IPS-18c (cell line): Measurements from ENCODE around the gene IFNL2.
"Not testable (repeated sequence)": the region's sequence is repeated elsewhere in the genome, so short reads cannot be mapped to it uniquely, and the experiment has no call there.

ENCODE experiments used
- H3K4me3 ChIP-seq: 2 replicates; pipeline ENCODE4 v1.7.0; 2013; ENCODE audit warnings: low read depth, mild to moderate bottlenecking, low read length, moderate library complexity; ENCODE audit not compliant: insufficient read depth
- H3K9me3 ChIP-seq: one replicate; pipeline ENCODE4 v1.6.1; 2013; ENCODE audit warnings: mild to moderate bottlenecking, low read length, moderate library complexity; ENCODE audit not compliant: control insufficient read depth, insufficient read depth

Gene IFNL2

DNA sequence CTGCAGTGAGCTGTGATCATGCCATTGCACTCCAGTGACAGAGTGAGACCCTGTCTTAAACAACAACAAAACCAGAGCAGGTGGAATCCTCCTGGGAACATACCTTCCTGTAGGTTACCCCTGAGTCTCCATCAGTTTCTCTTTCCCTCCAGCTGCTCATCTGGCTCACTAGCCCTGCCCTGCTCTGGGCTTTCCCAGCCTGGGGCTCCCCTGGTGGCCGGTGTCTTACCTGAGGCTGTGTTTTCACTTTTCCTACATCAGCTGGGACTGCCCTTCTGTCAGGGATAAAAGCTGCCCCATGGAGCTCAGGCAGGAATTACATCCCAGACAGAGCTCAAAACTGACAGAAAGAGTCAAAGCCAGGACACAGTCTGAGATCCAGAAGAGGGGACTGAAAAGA lies at the start of gene IFNL2:
TSS of gene IFNL2 (plus strand) at position 312 of the 400 bp plus-strand sequence. CDS start 173 bp downstream, outside the sequence.
- H3K9me3 ChIP-seq, H3K4me3 ChIP-seq: not testable (repeated sequence)

- not testable (repeated sequence) for H3K4me3 ChIP-seq, H3K9me3 ChIP-seq
These were observed 49.1 kb upstream of the IFNL2 start for GRCh38 chr19:39219108-39219507.

DNA sequence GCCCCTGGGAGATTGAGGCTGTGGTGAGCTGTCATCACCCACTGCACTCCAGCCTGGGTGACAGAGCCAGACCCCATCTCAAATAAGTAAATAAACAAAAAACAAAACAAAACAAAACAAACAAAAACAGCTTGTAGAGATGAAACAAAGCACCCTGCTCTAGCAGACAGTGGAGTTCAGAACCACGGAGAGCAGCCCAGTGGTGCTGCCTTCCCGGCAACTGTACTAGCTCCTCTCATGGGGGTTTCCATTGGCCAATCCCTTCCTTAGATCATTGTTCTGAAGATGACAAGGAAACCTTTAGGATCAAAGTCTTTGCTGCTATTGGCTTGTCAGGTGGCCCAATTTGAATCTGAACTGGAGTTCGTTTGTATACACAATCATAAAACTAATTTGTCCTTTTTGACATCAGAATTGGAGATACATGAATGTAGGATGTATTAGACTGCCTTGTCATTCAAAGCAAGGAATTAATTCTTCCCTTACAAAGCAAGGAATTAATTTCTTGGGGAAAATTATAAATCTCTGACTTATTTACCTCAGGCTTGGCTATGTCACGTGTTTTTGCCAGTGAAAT lies 44.4 kb upstream of the IFNL2 start:
- no peak overlapping the region for H3K4me3 ChIP-seq
- H3K9me3 ChIP-seq = no peaks in the 10 kb centered on the region

DNA sequence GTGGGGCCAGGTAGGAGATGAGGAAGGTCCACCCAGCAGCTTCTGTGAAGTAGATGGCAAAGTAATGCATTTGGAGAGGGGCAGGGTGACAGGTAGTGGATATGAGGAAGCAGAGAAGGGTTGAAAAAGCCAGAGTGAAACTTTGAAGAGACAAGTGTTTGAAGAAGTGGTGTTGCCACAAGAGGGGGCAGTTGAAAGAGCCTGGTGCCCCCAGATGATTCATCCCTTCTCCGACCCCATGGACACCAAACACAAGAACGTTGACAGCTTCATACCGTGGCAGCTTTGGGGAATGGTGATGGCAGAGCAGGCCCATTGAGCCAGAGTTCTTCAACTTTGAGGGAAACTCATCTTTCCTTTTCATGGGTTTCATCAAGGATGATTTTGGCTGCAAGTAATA lies 43.3 kb upstream of the IFNL2 start:
- H3K4me3 ChIP-seq = no peak overlapping the region
- H3K9me3 ChIP-seq = no peaks in the 10 kb centered on the region

- H3K9me3 ChIP-seq = no peaks in the 10 kb centered on the region
- no peak overlapping the region for H3K4me3 ChIP-seq
These were observed 38.0 kb upstream of the IFNL2 start for GRCh38 chr19:39230096-39230764.

DNA sequence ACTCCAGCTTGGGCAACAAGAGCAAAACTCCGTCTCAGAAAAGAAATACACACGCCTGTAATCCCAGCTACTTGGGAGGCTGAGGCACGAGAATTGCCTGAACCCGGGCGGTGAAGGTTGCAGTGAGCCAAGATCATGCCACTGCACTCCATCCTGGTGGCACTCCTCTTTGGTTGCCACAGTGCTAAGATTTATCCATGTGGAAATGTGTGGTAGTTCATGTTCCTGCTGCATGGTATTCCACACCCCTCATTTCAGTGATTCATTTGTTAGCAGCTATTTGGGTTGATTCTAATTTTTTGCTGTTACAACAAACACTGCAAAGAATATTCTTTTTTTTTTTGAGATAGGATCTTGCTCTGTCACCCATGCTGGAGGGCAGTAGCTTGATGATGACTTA lies 35.5 kb upstream of the IFNL2 start:
- no peak overlapping the region for H3K4me3 ChIP-seq
- H3K9me3 ChIP-seq = no peaks in the 10 kb centered on the region

GRCh38 chr19:39236527-39236926 lies 31.7 kb upstream of the IFNL2 start:
- H3K4me3 ChIP-seq = no peak overlapping the region
- no peaks in the 10 kb centered on the region for H3K9me3 ChIP-seq

- Histone ChIP-seq H3K9me3 (no peaks in the 10 kb centered on the region), H3K4me3 (no peak overlapping the region)
These were observed 30.7 kb upstream of the IFNL2 start for GRCh38 chr19:39237200-39238184.

DNA sequence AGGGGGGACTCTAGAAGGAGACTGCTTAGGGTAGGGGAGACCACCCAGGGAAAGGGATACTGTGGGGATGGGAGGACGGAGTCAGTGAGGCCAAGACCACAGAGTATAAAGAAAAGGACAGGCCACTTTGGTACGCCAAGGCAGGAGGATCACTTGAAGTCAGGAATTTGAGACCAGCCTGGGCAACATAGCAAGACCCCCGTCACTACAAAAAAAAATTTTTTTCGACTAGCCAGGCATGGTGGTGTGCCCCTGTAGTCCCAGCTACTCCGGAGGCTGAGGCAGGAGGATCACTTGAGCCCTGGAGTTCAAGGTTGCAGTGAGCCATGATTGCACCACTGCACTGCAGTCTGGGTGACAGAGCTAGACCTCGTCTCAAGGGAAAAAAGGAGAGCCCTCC lies 30.0 kb upstream of the IFNL2 start:
- H3K4me3 ChIP-seq = no peak overlapping the region
- no peaks in the 10 kb centered on the region for H3K9me3 ChIP-seq

DNA sequence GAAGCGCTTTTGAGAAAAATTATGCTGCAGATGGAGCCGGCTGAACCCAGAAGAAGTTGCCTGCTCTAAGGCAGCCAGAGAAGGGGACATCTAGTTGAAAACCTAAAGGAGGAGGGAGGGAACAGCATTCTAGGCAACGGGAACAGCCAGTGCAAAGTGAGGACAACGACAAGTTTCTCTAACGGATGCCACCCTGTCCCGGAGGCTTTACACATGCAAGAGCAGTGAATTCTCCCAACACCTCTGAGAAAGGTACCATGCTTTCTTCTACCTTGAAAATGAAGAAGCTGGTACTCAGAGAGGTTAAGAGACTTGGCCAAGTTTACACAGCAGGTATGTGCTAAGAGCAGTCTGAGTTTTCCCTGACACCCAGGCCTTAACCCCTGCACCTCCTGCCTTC lies 29.3 kb upstream of the IFNL2 start:
- Histone ChIP-seq H3K4me3 (no peak overlapping the region), H3K9me3 (no peaks in the 10 kb centered on the region)

- no peaks in the 10 kb centered on the region for H3K9me3 ChIP-seq
- no peak overlapping the region for H3K4me3 ChIP-seq
These were observed 27.8 kb upstream of the IFNL2 start for GRCh38 chr19:39240421-39240820.

- H3K4me3 ChIP-seq, H3K9me3 ChIP-seq: not testable (repeated sequence)
These were observed 24.5 kb upstream of the IFNL2 start for GRCh38 chr19:39243741-39244140.

DNA sequence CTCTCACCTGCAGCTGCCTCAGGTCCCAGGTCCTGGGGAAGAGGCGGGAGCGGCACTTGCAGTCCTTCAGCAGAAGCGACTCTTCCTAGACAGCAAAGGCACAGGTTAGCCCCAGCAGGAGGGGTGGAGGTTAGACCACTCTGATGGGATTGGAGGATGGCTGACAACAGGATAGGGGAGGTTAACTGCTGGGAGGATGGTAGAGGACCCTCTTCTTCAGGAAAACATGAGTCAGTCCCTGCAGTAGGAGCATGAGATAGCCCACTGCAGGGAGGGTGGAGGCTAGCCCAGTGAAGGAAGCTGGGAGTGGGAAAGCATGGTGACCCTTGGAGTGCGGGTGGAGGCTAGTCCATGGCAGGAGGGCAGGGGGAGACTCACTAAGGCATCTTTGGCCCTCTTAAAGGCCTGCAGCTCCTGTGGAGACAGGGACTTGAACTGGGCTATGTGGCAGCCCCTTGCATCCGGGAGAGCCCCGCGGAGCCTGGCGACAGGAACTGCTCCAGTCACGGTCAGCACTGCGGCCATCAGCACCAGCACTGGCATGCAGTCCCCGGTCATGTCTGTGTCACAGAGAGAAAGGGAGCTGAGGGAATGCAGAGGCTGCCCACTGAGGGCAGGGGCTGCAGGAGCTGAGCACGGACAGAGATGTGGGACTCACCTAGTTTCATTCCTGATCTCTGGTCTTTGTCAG lies 23.6 kb upstream of the IFNL2 start, which contains the start of gene IFNL3:
TSS of gene IFNL3 (minus strand) at position 597 of the 691 bp plus-strand sequence. CDS start at position 558, 39 bp downstream.
- not testable (repeated sequence) for H3K9me3 ChIP-seq, H3K4me3 ChIP-seq

DNA sequence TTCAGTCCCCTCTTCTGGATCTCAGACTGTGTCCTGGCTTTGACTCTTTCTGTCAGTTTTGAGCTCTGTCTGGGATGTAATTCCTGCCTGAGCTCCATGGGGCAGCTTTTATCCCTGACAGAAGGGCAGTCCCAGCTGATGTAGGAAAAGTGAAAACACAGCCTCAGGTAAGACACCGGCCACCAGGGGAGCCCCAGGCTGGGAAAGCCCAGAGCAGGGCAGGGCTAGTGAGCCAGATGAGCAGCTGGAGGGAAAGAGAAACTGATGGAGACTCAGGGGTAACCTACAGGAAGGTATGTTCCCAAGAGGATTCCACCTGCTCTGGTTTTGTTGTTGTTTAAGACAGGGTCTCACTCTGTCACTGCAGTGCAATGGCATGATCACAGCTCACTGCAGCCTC lies 23.0 kb upstream of the IFNL2 start:
- not testable (repeated sequence) for H3K9me3 ChIP-seq, H3K4me3 ChIP-seq

GRCh38 chr19:39246951-39247669 lies 21.1 kb upstream of the IFNL2 start:
- Histone ChIP-seq H3K9me3 (no peaks in the 10 kb centered on the region), H3K4me3 (peak overlapping the region; percentile 38)

DNA sequence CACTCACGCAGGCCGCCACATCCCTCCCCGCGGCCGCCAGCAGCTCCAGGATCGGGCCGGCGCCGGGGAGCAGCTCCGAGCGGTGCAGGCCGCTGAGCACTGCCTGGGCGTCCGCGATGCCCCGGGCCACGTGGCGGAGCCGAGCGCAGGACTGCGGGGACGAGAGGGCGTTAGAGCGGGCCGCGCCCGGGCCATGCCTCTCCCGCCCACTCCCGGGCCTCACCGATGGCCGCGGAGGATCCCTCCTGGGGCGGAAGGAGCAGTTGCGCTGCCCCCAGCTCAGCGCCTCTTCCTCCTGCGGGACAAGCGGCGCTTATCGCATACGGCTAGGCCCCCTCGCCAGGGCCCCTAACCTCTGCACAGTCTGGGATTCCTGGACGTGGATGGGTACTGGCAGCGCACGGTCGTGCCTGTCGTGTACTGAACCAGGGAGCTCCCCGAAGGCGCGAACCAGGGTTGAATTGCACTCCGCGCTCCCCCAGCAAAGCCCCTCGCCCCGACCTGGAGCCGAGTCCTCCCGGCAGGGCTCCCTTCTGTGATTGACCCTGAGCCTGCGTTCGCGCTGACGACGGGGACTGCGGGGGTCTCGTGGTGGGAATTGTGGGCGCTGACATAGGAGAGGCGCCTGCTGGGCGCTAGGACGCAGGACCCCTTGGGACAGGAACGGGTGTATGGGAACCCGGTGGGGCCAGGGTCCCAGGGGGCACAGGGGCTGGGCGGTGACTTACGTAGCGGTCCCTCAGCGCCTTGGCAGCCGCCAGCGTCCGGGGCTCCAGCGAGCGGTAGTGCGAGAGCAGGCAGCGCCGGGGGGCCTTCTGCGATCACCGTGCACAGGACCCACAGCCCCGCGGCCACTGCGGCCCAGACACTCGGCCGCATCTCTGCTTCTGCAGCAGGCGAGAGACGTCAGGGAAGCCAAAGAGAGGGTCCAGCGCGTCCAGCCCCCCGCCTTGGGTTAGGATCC lies 20.2 kb upstream of the IFNL2 start:
- no peaks in the 10 kb centered on the region for H3K9me3 ChIP-seq
- H3K4me3 ChIP-seq = peak overlapping the region; percentile 38; the same call in 1 of the 2 replicates
